Activated CD8-positive, alpha-beta T cell treated with anti-CD3 and anti-CD28 coated beads for 36 hours (primary cell): ENCODE measurements around the gene PCSK9. TPM values are rescaled to one million over a fixed set of nuclear protein-coding genes. Genes with fewer than 3 reads are reported as not detected.
A peak's percentile ranks its signal among the peaks of the same experiment; 100 is the strongest.

Experiments used
- ATAC-seq: fragments of 200-7000 bp; cut with Tn5 transposase; one replicate; pipeline ENCODE4 v1.10.0; 2021; ENCODE audit warnings: mild to moderate bottlenecking, moderate library complexity
- CTCF ChIA-PET: fragments of 350-600 bp; sonication (Branson Sonifier 250); formaldehyde crosslinking; loops from one replicate; lab custom pipeline; 2021; ENCODE audit warnings: antibody characterized with exemption; lab: Charles Lee
- POLR2A ChIA-PET: fragments of 350-600 bp; sonication (Branson Sonifier 250); formaldehyde crosslinking; loops from one replicate; lab custom pipeline; 2021; ENCODE audit warnings: antibody characterized with exemption; lab: Charles Lee
- DNase-seq: peaks from one replicate; pipeline ENCODE4 v3.0.0-alpha.2; 2020
- H3K27ac Mint-ChIP-seq: one replicate; pipeline ENCODE4 v1.8.0; 2021; ENCODE audit warnings: mild to moderate bottlenecking, mixed read lengths
- H3K27me3 Mint-ChIP-seq: one replicate; pipeline ENCODE4 v1.8.0; 2021; ENCODE audit warnings: mixed read lengths
- H3K36me3 Mint-ChIP-seq: one replicate; pipeline ENCODE4 v1.8.0; 2021; ENCODE audit warnings: low read depth, mixed read lengths
- H3K4me1 Mint-ChIP-seq: one replicate; pipeline ENCODE4 v1.8.0; 2021; ENCODE audit warnings: low read depth, mixed read lengths
- H3K4me3 Mint-ChIP-seq: one replicate; pipeline ENCODE4 v1.8.0; 2021; ENCODE audit warnings: mild to moderate bottlenecking, moderate library complexity, mixed read lengths
- H3K9me3 Mint-ChIP-seq: one replicate; pipeline ENCODE4 v1.8.0; 2021; ENCODE audit warnings: mixed read lengths
- CTCF ChIP-seq: fragments of 200-600 bp; IDR thresholded peaks from one replicate; pipeline ENCODE4 v1.8.0; 2022; ENCODE audit warnings: antibody characterized with exemption, mild to moderate bottlenecking
- intact Hi-C: fragments of 100-400 bp; cut with micrococcal nuclease; formaldehyde crosslinking; loops from one replicate; pipeline ENCODE4 v1.10.0; 2022
- total RNA-seq, 2 experiments: library from RNA; stranded (reverse); gene quantifications; one replicate each; pipeline ENCODE4 v1.2.3, GENCODE V29; 2021

Gene PCSK9
- total RNA-seq, 2 experiments from 2014 or later = not detected

- H3K27ac Mint-ChIP-seq = no peak overlapping the region
- H3K27me3 Mint-ChIP-seq = peaks cover 34% of the 10 kb centered on the region
- ATAC-seq = no peak
- no peaks in the 10 kb centered on the region for H3K9me3 Mint-ChIP-seq
- ChIA-PET CTCF (interaction anchor here (0.8 to 3.1 kb wide), 5 partner anchors 22 to 55 kb away, joined by 4 to 27 read pairs (median 7); no protein-coding TSS in a partner anchor), POLR2A (no interaction called here)
- H3K4me3 Mint-ChIP-seq = no peak overlapping the region
- TF ChIP-seq CTCF = no peak
- no peak for DNase-seq
- peaks cover 19% of the 10 kb centered on the region for H3K4me1 Mint-ChIP-seq
- intact Hi-C loops = no loop called here
- no peaks in the 10 kb centered on the region for H3K36me3 Mint-ChIP-seq
These were observed 39.0 kb upstream of the PCSK9 start for GRCh38 chr1:55000110-55001085.

GRCh38 chr1:55001311-55001710, 38.0 kb upstream of the PCSK9 start:
- ChIA-PET CTCF (interaction anchor here (1.5 to 2.0 kb wide), 2 partner anchors 51 to 56 kb away, joined by 7 to 10 read pairs; no protein-coding TSS in a partner anchor), POLR2A (no interaction called here)
- H3K4me1 Mint-ChIP-seq = peaks cover 10% of the 10 kb centered on the region
- no peak overlapping the region for H3K27ac Mint-ChIP-seq
- no peaks in the 10 kb centered on the region for H3K9me3 Mint-ChIP-seq
- ATAC-seq (no peak), DNase-seq (no peak)
- intact Hi-C loops = no loop called here
- H3K36me3 Mint-ChIP-seq = no peaks in the 10 kb centered on the region
- H3K4me3 Mint-ChIP-seq = no peak overlapping the region
- H3K27me3 Mint-ChIP-seq = peaks cover 24% of the 10 kb centered on the region
- no peak for TF ChIP-seq CTCF

GRCh38 chr1:55002686-55003085, 36.7 kb upstream of the PCSK9 start:
- no peak for TF ChIP-seq CTCF
- POLR2A ChIA-PET = no interaction called here
- CTCF ChIA-PET = interaction anchor here (0.6 to 2.7 kb wide), 4 partner anchors 19 to 57 kb away, joined by 4 to 12 read pairs (median 9); no protein-coding TSS in a partner anchor
- ATAC-seq = no peak
- no peak for DNase-seq
- intact Hi-C loops = no loop called here
- H3K36me3 Mint-ChIP-seq = no peaks in the 10 kb centered on the region
- peaks cover 14% of the 10 kb centered on the region for H3K27me3 Mint-ChIP-seq
- no peak overlapping the region for H3K27ac Mint-ChIP-seq
- no peak overlapping the region for H3K4me3 Mint-ChIP-seq
- H3K9me3 Mint-ChIP-seq = no peaks in the 10 kb centered on the region
- H3K4me1 Mint-ChIP-seq = no peaks in the 10 kb centered on the region

- ATAC-seq = peak; percentile 55
- no peaks in the 10 kb centered on the region for H3K4me1 Mint-ChIP-seq
These were observed 33.8 kb upstream of the PCSK9 start for GRCh38 chr1:55005351-55006140.

More at GRCh38 chr1:55005351-55006140, 33.8 kb upstream of the PCSK9 start:
- ChIA-PET POLR2A (no interaction called here), CTCF (interaction anchor here (0.8 to 1.5 kb wide), 2 partner anchors 8 to 16 kb away, joined by 3 to 7 read pairs; no protein-coding TSS in a partner anchor)
- H3K27me3 Mint-ChIP-seq = peaks cover 1% of the 10 kb centered on the region
- H3K4me3 Mint-ChIP-seq = no peak overlapping the region
- no peaks in the 10 kb centered on the region for H3K9me3 Mint-ChIP-seq
- TF ChIP-seq CTCF = no peak
- intact Hi-C loops = no loop called here
- peak; percentile 16 for DNase-seq
- H3K27ac Mint-ChIP-seq = no peak overlapping the region
- H3K36me3 Mint-ChIP-seq = no peaks in the 10 kb centered on the region
